Measurements from ENCODE around the gene MAPKAP1.

DNA sequence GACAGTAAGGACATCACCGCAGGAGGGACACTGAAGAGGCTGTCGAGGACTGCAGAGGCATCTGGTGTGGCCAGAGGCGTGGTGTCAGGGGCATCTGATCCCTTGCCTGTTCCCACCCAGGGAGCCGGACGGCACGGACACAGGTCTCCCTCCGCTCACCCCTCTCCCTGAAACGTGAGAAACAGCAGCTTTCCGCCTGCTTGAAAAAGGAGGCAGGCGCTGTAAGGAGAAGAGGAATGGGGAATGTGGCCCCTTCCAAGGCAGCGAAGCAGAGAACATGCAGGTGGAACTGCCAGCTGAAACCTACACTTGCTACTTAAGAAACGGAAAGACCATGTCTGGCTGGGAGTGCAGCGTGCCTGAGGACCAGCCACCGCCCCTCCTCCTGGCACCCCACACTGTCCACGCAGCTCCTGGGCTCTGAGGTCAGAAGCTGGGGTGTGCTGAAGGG, 269.2 kb downstream of the MAPKAP1 start:
- TF ChIP-seq, protein P1, sequence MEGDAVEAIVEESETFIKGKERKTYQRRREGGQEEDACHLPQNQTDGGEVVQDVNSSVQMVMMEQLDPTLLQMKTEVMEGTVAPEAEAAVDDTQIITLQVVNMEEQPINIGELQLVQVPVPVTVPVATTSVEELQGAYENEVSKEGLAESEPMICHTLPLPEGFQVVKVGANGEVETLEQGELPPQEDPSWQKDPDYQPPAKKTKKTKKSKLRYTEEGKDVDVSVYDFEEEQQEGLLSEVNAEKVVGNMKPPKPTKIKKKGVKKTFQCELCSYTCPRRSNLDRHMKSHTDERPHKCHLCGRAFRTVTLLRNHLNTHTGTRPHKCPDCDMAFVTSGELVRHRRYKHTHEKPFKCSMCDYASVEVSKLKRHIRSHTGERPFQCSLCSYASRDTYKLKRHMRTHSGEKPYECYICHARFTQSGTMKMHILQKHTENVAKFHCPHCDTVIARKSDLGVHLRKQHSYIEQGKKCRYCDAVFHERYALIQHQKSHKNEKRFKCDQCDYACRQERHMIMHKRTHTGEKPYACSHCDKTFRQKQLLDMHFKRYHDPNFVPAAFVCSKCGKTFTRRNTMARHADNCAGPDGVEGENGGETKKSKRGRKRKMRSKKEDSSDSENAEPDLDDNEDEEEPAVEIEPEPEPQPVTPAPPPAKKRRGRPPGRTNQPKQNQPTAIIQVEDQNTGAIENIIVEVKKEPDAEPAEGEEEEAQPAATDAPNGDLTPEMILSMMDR (IDR thresholded peaks at IDR 0.05; ENCODE audit: low read depth, low read length): no peak
- TF ChIP-seq POLR2A (IDR thresholded peaks at IDR 0.05; ENCODE audit: extremely low read depth, insufficient read length): no peak

All from NB4 (cell line).